Measurements from ENCODE around the gene ZFAND2A.

ZFAND2A gene

GRCh38 chr7:1106793-1107421, 53.1 kb downstream of the ZFAND2A start:
- DNase-seq (ENCODE audit: low read depth), result no peak

GRCh38 chr7:1106063-1106792, 53.8 kb downstream of the ZFAND2A start:
- DNase-seq (ENCODE audit: low read depth), result no peak

- no peak for DNase-seq (ENCODE audit: low read depth)
Observed at GRCh38 chr7:1105189-1105588, 54.8 kb downstream of the ZFAND2A start.

- DNase-seq (ENCODE audit: low read depth), result no peak
Observed at GRCh38 chr7:1104516-1105179, 55.3 kb downstream of the ZFAND2A start.

- no peak for DNase-seq (ENCODE audit: low read depth)
Observed at GRCh38 chr7:1103789-1104515, 56.0 kb downstream of the ZFAND2A start.

- no peak for DNase-seq (ENCODE audit: low read depth)
Observed at GRCh38 chr7:1103009-1103788, 56.8 kb downstream of the ZFAND2A start.
